ENCODE results near the gene CNPY1.

- no peak for TF ChIP-seq POLR2A (IDR thresholded peaks at IDR 0.05)
- TF ChIP-seq, protein P1, sequence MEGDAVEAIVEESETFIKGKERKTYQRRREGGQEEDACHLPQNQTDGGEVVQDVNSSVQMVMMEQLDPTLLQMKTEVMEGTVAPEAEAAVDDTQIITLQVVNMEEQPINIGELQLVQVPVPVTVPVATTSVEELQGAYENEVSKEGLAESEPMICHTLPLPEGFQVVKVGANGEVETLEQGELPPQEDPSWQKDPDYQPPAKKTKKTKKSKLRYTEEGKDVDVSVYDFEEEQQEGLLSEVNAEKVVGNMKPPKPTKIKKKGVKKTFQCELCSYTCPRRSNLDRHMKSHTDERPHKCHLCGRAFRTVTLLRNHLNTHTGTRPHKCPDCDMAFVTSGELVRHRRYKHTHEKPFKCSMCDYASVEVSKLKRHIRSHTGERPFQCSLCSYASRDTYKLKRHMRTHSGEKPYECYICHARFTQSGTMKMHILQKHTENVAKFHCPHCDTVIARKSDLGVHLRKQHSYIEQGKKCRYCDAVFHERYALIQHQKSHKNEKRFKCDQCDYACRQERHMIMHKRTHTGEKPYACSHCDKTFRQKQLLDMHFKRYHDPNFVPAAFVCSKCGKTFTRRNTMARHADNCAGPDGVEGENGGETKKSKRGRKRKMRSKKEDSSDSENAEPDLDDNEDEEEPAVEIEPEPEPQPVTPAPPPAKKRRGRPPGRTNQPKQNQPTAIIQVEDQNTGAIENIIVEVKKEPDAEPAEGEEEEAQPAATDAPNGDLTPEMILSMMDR (IDR thresholded peaks at IDR 0.05), result no peak
Observed at GRCh38 chr7:155527664-155528063, 18.7 kb downstream of the CNPY1 start.
